SH-SY5Y (cell line): ENCODE measurements around the gene KIAA2012.

ENCODE experiments used
- GATA2 ChIP-seq: IDR thresholded peaks from 2 replicates; pipeline ENCODE4 v1.6.1; 2011; ENCODE audit warnings: mild to moderate bottlenecking, low read depth, low read length
- GATA3 ChIP-seq: IDR thresholded peaks from 2 replicates; pipeline ENCODE4 v1.6.1; 2011; ENCODE audit warnings: low read depth, mild to moderate bottlenecking, low read length, moderate library complexity

KIAA2012 gene

DNA sequence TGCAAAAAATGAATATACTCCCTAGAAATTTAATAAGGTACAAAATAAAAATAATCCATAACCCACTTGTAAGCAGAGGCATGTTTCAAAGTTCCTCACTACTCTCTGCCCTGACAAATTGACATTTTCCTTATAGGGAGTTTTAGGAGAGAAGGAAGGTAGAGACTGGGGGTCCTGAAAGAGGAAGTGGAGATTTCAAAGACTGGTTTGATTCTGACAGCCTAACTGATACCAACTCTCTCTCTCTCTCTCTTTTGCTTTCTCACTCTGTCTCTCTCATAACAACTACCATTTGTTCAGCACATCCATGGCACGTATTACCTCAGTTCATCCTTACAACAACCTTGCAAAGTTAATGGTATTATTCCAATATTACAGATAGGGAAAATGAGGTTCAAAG, 20.8 kb upstream of the KIAA2012 start:
- TF ChIP-seq GATA2 (no peak), GATA3 (no peak)

DNA sequence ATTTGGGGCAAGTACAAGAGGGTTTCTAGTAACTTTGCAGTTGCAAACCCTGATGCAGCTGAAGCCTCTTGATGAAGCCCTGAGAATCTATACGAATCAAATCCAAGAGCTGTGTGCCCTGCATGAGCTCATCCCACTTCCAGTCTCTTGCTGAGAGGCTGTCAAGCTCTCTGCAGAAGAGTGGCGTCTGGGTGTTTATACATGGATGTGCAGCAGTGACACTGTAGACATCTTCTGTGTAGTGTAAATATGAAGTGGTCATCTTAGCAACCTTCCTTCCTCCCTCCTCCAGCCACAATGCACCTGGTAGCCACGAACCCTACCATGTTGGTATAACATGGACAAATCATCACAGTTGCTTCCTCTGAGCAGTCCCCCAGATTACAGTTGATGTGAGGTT, 18.4 kb upstream of the KIAA2012 start:
- no peak for TF ChIP-seq GATA3
- TF ChIP-seq GATA2: no peak

DNA sequence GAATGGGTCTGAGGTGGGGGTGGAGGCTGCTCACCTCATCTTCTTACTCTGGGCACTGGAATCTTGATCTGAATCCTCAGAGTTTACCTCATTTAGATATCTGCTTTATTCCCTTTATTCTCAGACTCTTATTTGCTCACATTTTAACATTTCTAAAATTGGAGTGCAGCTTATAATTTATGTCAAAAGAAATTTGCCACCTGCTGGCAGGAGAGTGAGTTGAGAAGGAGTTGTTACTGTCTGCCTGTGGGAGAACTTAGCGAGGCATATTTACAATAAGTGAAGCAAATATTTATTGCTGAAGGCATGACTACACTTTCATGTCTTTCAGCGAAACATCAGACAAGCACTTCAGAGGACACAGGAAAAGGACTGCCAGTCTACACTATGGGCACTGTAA, 16.4 kb upstream of the KIAA2012 start:
- TF ChIP-seq GATA2 (no peak), GATA3 (no peak)

DNA sequence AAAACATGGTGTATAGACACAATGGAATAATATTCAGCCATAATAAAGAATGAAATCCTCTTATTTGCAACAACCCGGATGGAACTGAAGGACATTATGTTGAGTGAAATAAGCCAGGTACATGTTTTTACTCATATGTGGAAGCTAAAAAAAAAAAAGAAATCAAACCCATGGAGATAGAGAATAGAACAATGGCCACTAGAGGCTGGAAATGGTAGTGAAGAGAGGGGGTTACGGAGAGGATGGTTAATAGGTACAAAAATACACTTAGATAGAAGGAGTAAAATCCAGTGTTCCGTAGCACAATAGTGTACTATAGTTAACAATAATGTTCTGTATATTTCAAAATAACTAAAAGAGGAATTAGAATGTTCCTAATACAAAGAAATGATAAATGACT, 12.8 kb upstream of the KIAA2012 start:
- TF ChIP-seq GATA2 (no peak), GATA3 (no peak)

DNA sequence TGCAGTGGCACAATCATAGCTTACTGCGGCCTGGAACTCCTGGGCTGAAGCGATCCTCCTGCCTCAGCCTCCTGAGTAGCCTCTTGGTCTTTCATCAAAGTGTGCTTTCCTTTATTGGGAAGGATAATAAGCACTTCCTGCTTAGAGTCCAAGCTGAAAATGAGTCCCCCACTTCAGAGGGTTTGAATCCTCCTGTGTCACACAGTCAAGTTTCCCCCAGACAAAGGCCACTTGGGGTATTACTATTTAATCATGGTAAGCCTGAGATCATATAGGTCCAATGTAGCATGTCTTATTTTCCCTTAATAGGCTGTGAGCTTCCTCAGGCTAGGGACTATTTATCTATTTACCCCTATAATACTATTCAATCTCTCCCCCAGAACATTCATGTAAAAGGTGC, 11.4 kb upstream of the KIAA2012 start:
- no peak for TF ChIP-seq GATA2
- TF ChIP-seq GATA3: no peak

DNA sequence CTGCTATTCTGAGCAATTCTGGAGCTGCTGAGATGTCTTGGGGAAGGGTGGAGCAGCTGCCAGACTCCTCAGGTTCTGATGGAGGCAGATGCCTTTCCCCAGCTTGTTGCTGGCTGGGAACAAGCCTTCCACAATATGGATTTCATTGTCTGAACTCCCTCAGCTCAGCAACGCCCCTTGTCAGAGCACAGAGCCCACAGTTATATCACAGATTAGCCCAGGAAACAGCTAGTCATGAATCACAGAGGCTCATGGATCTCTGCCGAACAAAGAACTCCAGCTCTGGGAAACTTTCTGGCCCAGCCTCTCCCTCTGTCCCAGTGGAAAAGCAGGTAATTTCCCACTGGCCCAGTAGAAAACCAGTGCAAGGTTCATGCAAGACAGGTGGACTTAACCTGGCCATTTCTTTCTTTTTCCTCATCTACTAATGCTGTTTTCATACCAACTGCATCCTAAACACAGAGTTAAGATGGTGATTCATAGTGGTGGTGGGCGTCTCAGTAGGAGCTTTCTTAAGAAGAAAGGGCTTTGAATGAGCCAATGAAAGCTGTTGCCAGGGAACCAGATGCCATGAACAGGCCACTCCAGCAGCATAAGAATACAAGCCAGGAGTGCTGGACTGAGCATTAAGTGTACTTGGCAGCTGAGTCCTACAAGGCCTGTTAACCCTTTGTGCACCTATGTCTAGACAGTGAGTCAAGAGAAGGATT, 8.7 kb upstream of the KIAA2012 start:
- TF ChIP-seq GATA3 (no peak), GATA2 (no peak)

DNA sequence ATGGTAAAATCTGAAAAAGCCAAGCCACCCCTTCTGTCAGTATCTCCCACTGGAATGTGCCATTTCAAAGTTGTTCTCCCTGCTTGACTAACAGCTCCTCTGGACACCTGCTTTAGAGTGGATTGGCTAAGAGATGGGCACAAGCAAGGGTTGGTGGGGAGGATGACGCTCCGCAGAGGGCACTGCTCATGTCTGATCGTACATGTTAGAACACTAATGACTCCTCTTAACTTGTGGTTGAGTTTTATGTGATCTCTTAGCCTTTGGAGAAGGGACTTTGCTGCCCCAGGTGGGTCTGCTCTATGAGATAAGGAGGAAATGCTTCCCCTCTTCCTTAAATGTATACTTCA, 8.2 kb upstream of the KIAA2012 start:
- no peak for TF ChIP-seq GATA2
- no peak for TF ChIP-seq GATA3

DNA sequence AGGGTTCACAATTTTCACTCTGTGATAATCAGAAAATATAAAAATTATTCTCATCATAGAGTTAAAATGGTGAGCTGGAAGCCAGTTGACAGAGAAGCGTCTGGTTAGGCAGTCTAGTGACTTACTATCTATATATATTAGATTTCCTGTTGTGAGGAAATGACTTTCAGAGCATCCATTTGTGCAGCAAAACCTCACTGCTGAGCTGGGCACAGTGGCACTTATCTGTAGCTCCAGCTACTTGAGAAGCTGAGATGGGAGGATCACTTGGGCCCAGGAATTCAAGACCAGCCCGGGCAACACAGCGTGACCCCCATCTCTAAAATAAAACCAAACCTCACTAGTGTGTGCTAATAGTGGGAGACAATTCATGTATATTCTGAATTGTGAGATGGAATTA, 7.2 kb upstream of the KIAA2012 start:
- no peak for TF ChIP-seq GATA3
- no peak for TF ChIP-seq GATA2

DNA sequence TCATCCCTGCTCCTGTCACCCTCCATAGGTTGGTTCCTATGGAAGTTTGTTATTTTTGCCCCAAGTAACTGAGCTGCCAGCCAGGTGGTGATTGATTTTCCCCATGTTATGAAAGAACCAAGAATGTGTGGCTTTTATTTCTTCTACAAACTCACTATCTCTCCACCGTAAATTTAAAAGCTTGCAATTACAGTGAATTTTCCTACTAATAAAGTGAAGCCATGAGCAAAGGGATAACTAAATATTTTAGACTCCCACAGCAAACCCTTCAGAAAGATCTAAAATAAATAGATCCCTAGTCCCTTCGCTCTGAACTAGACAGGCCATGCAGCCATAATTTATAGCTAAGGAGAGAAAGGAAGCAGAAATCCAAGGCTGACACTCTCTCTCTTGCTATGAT, 6.2 kb upstream of the KIAA2012 start:
- TF ChIP-seq GATA2: no peak

DNA sequence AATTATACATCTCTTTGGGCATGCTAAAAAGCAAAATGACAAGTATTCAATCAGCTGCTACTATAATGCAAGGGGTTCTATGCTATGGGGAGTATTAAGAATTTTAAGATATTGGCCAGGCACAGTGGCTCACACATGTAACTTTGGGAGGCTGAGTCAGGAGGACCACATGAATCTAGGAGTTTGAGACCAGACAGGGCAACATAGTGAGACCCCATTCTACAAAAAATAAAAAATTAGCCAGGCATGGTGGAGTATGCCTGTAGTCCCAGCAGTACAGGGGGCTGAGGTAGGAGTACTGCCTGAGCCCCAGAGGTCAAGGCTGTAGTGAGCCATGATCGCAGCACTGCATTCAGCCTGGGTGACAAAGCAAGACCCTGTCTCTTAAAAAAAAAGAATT, 5.5 kb upstream of the KIAA2012 start:
- TF ChIP-seq GATA3 (no peak), GATA2 (no peak)

DNA sequence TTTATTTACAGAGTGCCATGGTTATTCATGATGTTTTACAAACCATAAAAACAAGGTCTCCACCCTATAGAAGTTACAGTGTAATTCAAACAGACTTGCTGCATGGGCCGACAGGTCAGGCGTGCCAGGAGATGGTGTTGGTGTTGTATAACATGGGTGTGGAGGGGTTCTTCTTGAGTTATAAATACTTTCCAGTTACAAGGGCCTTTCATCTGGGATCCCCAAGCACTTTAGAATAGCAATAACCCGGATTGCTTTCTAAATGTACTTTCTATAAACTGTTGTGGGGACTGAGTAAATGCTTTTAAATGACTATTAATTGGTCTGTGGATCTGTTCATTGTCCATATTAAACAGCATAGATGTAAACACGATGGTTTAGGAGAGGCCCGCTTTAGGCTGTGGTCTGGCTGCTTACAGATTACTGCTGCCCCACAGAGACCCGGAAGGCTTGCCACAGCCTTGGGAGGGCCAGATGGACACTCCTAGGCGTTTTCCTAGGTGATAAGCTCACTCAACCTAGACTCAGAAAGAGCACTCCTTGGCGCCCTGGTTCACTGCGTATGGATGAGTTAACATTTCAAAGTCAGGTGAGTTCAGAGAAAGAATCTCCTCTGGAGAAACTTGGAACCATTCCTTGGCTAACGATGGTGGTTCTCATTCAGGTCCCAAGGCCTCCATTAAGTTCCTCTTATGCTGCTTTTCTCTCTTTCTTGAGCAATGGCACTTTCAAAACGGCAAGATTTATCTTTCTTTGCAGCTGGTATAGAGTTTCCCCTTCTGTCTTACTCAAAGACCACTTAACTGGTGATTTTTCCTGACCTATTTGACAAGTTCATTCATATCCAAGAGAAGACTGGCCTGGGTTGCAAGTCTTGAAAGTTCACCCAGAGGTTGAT, 3.6 kb upstream of the KIAA2012 start:
- TF ChIP-seq GATA3: no peak

DNA sequence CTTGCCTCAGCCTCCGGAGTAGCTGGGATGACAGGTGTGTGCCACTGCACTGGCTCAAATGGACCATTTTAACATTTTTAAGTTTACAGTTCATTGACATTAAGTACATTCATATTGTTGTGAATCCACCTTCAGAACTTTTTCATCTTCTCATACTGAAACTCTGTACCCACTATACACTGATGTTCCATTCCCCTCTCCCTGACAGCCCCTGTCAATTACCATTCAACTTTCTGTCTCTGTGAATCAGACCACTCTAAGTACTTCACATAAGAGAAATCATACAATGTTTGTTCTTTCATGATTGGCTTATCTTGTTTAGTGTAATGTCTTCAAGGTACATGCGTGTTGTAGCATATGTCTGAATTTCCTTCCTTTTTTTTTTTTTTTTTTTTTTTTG, 1.9 kb upstream of the KIAA2012 start:
- no peak for TF ChIP-seq GATA3
- TF ChIP-seq GATA2: no peak

DNA sequence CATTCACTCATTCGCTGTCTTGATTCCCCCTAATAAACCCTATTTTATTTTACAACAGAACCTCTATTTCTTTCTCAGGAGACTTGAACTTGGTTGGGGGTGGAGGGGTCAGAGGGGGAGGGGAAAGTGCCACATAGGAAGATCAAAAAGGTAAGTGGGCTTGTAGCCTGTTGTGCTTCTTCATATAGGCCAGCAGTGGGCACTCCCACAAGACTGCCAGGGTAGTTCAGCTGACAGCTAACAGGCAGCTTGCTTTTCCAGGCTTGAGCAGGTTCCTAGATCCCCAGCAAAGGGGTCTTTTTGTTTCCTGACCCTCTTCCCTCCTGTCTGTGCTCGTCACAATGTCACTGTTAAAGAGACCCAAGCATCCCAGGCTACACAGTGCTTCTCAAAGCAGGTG, 829 bp upstream of the KIAA2012 start:
- TF ChIP-seq GATA3: no peak
- no peak for TF ChIP-seq GATA2

DNA sequence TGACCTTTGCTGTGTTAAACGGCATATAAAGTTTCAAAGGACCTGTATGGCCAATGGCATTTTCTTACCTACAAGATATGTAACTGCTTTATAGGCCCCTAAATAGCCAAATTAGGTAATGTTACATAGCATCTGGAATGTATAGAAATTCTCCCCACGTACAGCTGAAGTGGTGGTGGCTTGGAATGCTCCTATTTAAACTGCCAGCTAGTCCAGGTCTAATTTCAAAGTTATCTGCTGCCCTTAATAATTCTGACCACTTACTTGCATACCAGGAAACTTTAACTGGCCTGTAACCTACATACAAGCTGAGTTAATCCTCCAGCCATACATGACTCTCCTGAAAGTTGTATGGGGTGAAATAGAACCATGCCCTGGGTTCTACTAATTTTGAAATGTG, 1.3 kb downstream of the KIAA2012 start:
- no peak for TF ChIP-seq GATA3
- TF ChIP-seq GATA2: no peak

DNA sequence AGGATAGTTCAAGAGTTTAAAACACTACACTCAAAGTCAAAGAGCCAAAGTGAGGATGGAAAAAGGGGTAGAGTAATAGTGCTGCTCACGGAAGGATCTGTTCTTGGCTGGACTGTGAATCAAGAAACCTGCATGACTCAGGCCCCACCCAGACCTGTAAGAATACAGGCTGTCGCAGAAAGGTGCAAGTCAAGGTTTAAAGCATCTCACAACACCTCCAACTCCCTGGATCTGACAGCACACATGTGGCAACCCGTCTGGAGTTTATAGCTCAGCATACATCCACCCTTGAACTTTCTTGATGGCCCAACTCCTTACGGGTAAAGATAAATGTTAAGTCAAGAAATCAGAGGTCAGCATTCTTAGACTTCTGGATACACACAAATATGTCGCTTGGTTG, 6.3 kb downstream of the KIAA2012 start:
- TF ChIP-seq GATA3 (no peak), GATA2 (no peak)

DNA sequence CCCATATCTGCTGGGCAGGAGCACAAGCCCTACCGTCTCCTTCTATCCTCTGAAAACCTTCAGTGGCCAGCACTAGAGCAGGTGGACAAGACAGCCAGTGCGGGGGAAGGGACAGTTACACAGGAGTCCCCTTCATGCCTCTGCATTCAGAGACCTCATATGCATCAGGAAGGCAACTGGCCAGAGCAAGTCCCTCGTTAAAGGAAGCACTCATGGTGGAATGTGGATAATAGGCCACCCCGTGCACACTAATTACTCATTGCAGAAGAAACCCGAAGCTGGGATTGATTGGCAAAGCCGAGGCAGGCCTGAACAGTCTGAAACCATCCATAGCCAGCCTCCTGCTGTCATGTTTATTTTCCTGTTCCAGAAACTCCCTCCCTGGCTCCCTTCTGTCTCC, 11.2 kb downstream of the KIAA2012 start:
- no peak for TF ChIP-seq GATA2
- no peak for TF ChIP-seq GATA3
